Endothelial cell of umbilical vein (primary cell): ENCODE results near the gene TRIM34.

Source experiments
- POLR2A ChIP-seq: IDR thresholded peaks from 2 replicates; pipeline ENCODE4 v1.6.1; 2012; ENCODE audit warnings: low read depth, mild to moderate bottlenecking, control low read depth, low read length
- TF ChIP-seq, protein P1 (sequence below), 2 donors: IDR thresholded peaks; 1 replicate in 1 of 2; 2 replicates in 1 of 2; pipeline ENCODE4 v1.5.1; 2011; ENCODE audit warnings: low read length in 2 of 2, mild to moderate bottlenecking in 2 of 2, moderate library complexity in 2 of 2, control low read depth in 1 of 2, inconsistent platforms in 1 of 2, low read depth in 1 of 2; ENCODE audit not compliant: insufficient read depth in 1 of 2; ENCODE audit errors: extremely low read depth in 1 of 2

DNA sequence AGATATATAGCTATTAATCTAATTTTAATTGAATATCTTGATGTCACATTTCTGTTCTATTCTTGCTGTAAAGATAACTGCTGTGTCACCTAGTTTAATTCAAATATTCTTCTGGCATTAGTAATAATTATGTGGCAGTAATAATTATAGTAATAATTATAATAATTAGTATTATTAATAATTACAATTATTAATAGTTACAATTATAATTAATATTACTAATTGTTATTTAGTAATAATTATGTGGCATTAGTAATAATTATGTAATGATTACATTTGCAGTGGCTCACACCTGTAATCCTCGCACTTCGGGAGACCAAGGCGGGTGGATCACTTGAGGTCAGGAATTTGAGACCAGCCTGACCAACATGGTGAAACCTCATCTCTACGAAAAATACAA is 61.6 kb downstream of the TRIM34 start:
- TF ChIP-seq POLR2A: no peak
- TF ChIP-seq, protein P1, sequence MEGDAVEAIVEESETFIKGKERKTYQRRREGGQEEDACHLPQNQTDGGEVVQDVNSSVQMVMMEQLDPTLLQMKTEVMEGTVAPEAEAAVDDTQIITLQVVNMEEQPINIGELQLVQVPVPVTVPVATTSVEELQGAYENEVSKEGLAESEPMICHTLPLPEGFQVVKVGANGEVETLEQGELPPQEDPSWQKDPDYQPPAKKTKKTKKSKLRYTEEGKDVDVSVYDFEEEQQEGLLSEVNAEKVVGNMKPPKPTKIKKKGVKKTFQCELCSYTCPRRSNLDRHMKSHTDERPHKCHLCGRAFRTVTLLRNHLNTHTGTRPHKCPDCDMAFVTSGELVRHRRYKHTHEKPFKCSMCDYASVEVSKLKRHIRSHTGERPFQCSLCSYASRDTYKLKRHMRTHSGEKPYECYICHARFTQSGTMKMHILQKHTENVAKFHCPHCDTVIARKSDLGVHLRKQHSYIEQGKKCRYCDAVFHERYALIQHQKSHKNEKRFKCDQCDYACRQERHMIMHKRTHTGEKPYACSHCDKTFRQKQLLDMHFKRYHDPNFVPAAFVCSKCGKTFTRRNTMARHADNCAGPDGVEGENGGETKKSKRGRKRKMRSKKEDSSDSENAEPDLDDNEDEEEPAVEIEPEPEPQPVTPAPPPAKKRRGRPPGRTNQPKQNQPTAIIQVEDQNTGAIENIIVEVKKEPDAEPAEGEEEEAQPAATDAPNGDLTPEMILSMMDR (IDR thresholded peaks at IDR 0.05; ENCODE audit: extremely low read depth in 1 of 2, insufficient read depth in 1 of 2, low read depth in 1 of 2, low read length in 2 of 2): no peak
